ENCODE measurements around the gene DNTT.

- TF ChIP-seq GATA2 (IDR thresholded peaks at IDR 0.05; ENCODE audit: low read depth, low read length) (no peak), GATA3 (IDR thresholded peaks at IDR 0.05; ENCODE audit: low read depth, low read length) (no peak)
These were observed 69.8 kb downstream of the DNTT start for GRCh38 chr10:96374004-96374403.

All from SH-SY5Y (cell line).